H1 (cell line): Measurements from ENCODE around the gene PRODH2. TPM values are rescaled to one million over a fixed set of nuclear protein-coding genes. Genes with fewer than 3 reads are reported as not detected.

Experiments
- JUN ChIP-seq: IDR thresholded peaks from 2 replicates; pipeline ENCODE4 v1.6.1; 2011; ENCODE audit warnings: low read depth, mild to moderate bottlenecking, improper control_type of control experiment, low read length
- POLR2A ChIP-seq, 2 experiments: IDR thresholded peaks; 1 replicate in 1 of 2; 2 replicates in 1 of 2; pipeline ENCODE4 v1.6.1; 2011; ENCODE audit warnings: low read depth in 2 of 2, low read length in 2 of 2, mild to moderate bottlenecking in 2 of 2; ENCODE audit errors: control extremely low read depth in 1 of 2
- polyA plus RNA-seq, 7 experiments: library from polyadenylated mRNA; depleted of rRNA in 3 of 7; stranded (reverse) in 5 of 7; unstranded in 2 of 7; fragments of >200 nt in 5 of 7; fragments of 200-250 nt in 2 of 7; gene quantifications; 1 replicate in 5 of 7; 2 replicates in 1 of 7; 4 replicates in 1 of 7; pipeline versions ENCODE4 v1.2.1 to v1.2.3, GENCODE V29; 2011 to 2013; ENCODE audit warnings: missing spikeins in 2 of 7, mixed read lengths in 2 of 7
- total RNA-seq: library from RNA; stranded (reverse); fragmentation: NEBNext Ultra II Directional; extraction: Animal tissue kit (Norgen Biotek cat#: 25700); gene quantifications from 2 replicates; pipeline ENCODE4 v1.2.1, GENCODE V29; 2021
- TF ChIP-seq, protein P1 (sequence below): IDR thresholded peaks from 2 replicates; pipeline ENCODE4 v1.6.1; 2012; ENCODE audit warnings: low read length, inconsistent platforms

PRODH2 gene
- total and polyA plus RNA-seq, 2 of the 8 experiments (the other 6 are each of a cell fraction or from before 2014, with no cell fraction given): not detected

DNA sequence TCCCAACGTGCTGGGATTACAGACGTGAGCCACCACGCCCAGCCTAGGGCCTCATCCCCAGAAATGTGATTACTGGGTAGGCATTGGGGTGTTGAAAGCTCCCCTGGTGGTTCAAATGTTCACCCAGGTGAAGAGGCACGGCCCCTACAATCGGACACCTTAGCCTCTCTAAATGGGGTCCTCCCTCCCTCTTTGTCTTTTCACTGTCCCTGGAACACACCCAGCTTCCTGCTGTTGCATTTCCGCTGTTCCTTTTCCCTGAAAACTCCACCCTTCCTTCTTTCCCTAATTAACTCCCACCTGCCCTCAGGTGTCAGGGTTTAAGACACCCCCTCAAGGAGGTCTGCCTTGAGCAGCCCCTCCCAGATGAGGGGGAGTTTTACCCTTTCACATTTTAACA is 3.6 kb upstream of the PRODH2 start (continued):
- TF ChIP-seq, protein P1, sequence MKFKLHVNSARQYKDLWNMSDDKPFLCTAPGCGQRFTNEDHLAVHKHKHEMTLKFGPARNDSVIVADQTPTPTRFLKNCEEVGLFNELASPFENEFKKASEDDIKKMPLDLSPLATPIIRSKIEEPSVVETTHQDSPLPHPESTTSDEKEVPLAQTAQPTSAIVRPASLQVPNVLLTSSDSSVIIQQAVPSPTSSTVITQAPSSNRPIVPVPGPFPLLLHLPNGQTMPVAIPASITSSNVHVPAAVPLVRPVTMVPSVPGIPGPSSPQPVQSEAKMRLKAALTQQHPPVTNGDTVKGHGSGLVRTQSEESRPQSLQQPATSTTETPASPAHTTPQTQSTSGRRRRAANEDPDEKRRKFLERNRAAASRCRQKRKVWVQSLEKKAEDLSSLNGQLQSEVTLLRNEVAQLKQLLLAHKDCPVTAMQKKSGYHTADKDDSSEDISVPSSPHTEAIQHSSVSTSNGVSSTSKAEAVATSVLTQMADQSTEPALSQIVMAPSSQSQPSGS: no peak
- no peak for TF ChIP-seq JUN
- no peak for TF ChIP-seq POLR2A (IDR thresholded peaks at IDR 0.05; ENCODE audit: control extremely low read depth in 1 of 2, low read depth in 2 of 2, low read length in 2 of 2)
